GM23248 (cell line): Measurements from ENCODE around the gene KLF2. TPM values are rescaled to one million over a fixed set of nuclear protein-coding genes. Genes with fewer than 3 reads are reported as not detected.

Experiments used
- DNase-seq: peaks from one replicate; pipeline ENCODE4 v3.0.0-alpha.2; 2015
- H2AFZ ChIP-seq: fragments of 200-600 bp; sonication (generic); 2 replicates; pipeline ENCODE4 v1.6.1; 2016; ENCODE audit warnings: antibody characterized with exemption
- H3F3A ChIP-seq: fragments of 200-600 bp; sonication (generic); 2 replicates; pipeline ENCODE4 v1.6.1; 2016; ENCODE audit warnings: mild to moderate bottlenecking, antibody characterized with exemption, mixed run types; ENCODE audit not compliant: insufficient read depth
- H3K27ac ChIP-seq: fragments of 200-600 bp; sonication (generic); 2 replicates; pipeline ENCODE4 v1.5.1; 2016; ENCODE audit warnings: mild to moderate bottlenecking
- H3K27me3 ChIP-seq: fragments of 200-600 bp; sonication (generic); replicated peaks from 2 replicates; pipeline ENCODE4 v1.6.1; 2016; ENCODE audit warnings: mild to moderate bottlenecking; ENCODE audit not compliant: insufficient read depth
- H3K36me3 ChIP-seq: fragments of 200-600 bp; sonication (generic); 2 replicates; pipeline ENCODE4 v1.6.1; 2016; ENCODE audit warnings: low read depth, mild to moderate bottlenecking
- H3K4me1 ChIP-seq: fragments of 200-600 bp; sonication (generic); 2 replicates; pipeline ENCODE4 v1.6.1; 2016; ENCODE audit warnings: mild to moderate bottlenecking; ENCODE audit not compliant: insufficient read depth
- H3K4me2 ChIP-seq: fragments of 200-600 bp; sonication (generic); one replicate; pipeline ENCODE4 v1.6.1; 2016; ENCODE audit warnings: mild to moderate bottlenecking; ENCODE audit not compliant: unreplicated experiment
- H3K4me3 ChIP-seq: fragments of 200-600 bp; sonication (generic); 2 replicates; pipeline ENCODE4 v1.5.1; 2016; ENCODE audit warnings: mild to moderate bottlenecking
- H3K79me2 ChIP-seq: fragments of 200-600 bp; sonication (generic); 2 replicates; pipeline ENCODE4 v1.6.1; 2016; ENCODE audit warnings: mild to moderate bottlenecking; ENCODE audit not compliant: insufficient read depth
- H3K9ac ChIP-seq: fragments of 200-600 bp; sonication (generic); 2 replicates; pipeline ENCODE4 v1.6.1; 2016; ENCODE audit warnings: mild to moderate bottlenecking
- H3K9me2 ChIP-seq: fragments of 200-600 bp; sonication (generic); 2 replicates; pipeline ENCODE4 v1.6.1; 2016; ENCODE audit warnings: mixed run types, mild to moderate bottlenecking, moderate library complexity; ENCODE audit not compliant: insufficient read depth
- H3K9me3 ChIP-seq: fragments of 200-600 bp; sonication (generic); one replicate; pipeline ENCODE4 v1.6.1; 2017; ENCODE audit warnings: low read depth
- H4K20me1 ChIP-seq: fragments of 200-600 bp; sonication (generic); 2 replicates; pipeline ENCODE4 v1.6.0; 2016; ENCODE audit not compliant: insufficient read depth
- EZH2 ChIP-seq: fragments of 200-600 bp; sonication (generic); IDR thresholded peaks from 2 replicates; pipeline ENCODE4 v1.6.1; 2018; ENCODE audit warnings: antibody characterized with exemption, mild to moderate bottlenecking; ENCODE audit not compliant: insufficient read depth, poor library complexity, severe bottlenecking
- EZH2phosphoT487 ChIP-seq: fragments of 200-600 bp; sonication (generic); IDR thresholded peaks from 2 replicates; pipeline ENCODE4 v1.6.1; 2018; ENCODE audit warnings: antibody characterized with exemption, moderate library complexity, mild to moderate bottlenecking, low read depth; ENCODE audit not compliant: insufficient read depth
- WGBS, 2 experiments: methylation state at CpG; one replicate each; pipeline ENCODE4 v1.1.6; 2015 to 2017; ENCODE audit warnings: low lambda C conversion rate in 2 of 2, low coverage in 1 of 2; ENCODE audit errors: missing lambda C conversion rate in 2 of 2; 5-methylcytosine and 5-hydroxymethylcytosine counted together
- in situ Hi-C: fragments of 300-500 bp; cut with MboI; formaldehyde crosslinking; loops from 2 replicates; pipeline ENCODE4 v1.15.0; 2020
- polyA plus RNA-seq: library from polyadenylated mRNA; unstranded; fragments of >200 nt; fragmentation: Nextera tagmentation; extraction: Ambion mirVana; gene quantifications from 2 replicates; pipeline ENCODE4 v1.2.1, GENCODE V29; 2016
- total RNA-seq: library from RNA; depleted of rRNA; stranded (reverse); fragments of >200 nt; shearing (Covaris generic); gene quantifications from 2 replicates; pipeline ENCODE4 v1.2.3, GENCODE V29; 2014

The KLF2 gene
- total and polyA plus RNA-seq, 2 experiments from 2014 or later, result 7.8 to 11.3 TPM

DNA sequence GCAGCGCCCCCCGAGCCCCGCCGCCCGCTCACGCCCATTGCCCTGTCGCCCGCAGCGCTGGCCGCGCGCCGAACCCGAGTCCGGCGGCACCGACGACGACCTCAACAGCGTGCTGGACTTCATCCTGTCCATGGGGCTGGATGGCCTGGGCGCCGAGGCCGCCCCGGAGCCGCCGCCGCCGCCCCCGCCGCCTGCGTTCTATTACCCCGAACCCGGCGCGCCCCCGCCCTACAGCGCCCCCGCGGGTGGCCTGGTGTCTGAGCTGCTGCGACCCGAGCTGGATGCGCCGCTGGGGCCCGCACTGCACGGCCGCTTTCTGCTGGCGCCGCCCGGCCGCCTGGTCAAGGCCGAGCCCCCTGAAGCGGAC is 518 bp downstream of the KLF2 start:
- H3K79me2 ChIP-seq, result peaks cover 29% of the 10 kb centered on the region
- H3K9me2 ChIP-seq, result no peaks in the 10 kb centered on the region
- peak overlapping the region; percentile 94 for H3K4me3 ChIP-seq
- H4K20me1 ChIP-seq, result no peaks in the 10 kb centered on the region
- H3K4me1 ChIP-seq, result peaks cover 23% of the 10 kb centered on the region
- 1% methylated on average over 19 to 45 of the region's 52 CpGs for WGBS, 2 experiments
- H3K9me3 ChIP-seq, result no peaks in the 10 kb centered on the region
- peaks cover 34% of the 10 kb centered on the region for H3F3A ChIP-seq
- H3K27me3 ChIP-seq, result no peaks in the 10 kb centered on the region
- peaks cover 23% of the 10 kb centered on the region for H3K36me3 ChIP-seq
- H3K27ac ChIP-seq, result peak overlapping the region; percentile 81
- in situ Hi-C loops, result no loop called here
- TF ChIP-seq EZH2phosphoT487 (no peak), EZH2 (no peak)
- H3K9ac ChIP-seq, result peak overlapping the region; percentile 91
- H3K4me2 ChIP-seq, result peak overlapping the region; percentile 64
- H2AFZ ChIP-seq, result no peak overlapping the region
- DNase-seq, result peak; percentile 63

DNA sequence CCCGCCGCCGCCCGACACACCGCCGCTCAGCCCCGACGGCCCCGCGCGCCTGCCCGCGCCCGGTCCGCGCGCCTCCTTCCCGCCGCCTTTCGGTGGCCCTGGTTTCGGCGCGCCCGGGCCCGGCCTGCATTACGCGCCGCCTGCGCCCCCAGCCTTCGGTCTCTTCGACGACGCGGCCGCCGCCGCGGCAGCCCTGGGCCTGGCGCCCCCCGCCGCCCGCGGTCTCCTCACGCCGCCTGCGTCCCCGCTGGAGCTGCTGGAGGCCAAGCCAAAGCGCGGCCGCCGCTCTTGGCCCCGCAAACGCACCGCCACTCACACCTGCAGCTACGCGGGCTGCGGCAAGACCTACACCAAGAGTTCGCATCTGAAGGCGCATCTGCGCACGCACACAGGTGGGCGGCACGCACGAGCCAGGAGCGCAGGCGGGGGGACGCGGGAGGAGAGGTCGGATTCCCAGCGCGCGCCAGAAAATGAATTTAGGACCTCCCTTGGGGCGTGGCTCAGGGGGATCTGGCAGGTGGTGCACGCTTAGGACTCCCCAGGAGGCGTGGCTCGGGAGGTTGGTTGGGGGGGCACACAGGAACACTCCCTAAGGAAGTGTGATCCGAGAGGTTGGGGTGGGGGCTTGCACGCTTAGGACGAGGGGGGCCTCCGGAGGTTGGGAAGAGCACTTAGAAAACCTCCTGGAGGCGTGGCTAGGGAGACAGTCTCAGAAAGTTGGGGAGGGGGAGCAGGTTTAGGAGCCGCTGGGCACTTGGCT is 1.2 kb downstream of the KLF2 start:
- peak; percentile 77 for DNase-seq
- Histone ChIP-seq H3K4me1 (peaks cover 26% of the 10 kb centered on the region), H3K9ac (peak overlapping the region; percentile 91)

DNA sequence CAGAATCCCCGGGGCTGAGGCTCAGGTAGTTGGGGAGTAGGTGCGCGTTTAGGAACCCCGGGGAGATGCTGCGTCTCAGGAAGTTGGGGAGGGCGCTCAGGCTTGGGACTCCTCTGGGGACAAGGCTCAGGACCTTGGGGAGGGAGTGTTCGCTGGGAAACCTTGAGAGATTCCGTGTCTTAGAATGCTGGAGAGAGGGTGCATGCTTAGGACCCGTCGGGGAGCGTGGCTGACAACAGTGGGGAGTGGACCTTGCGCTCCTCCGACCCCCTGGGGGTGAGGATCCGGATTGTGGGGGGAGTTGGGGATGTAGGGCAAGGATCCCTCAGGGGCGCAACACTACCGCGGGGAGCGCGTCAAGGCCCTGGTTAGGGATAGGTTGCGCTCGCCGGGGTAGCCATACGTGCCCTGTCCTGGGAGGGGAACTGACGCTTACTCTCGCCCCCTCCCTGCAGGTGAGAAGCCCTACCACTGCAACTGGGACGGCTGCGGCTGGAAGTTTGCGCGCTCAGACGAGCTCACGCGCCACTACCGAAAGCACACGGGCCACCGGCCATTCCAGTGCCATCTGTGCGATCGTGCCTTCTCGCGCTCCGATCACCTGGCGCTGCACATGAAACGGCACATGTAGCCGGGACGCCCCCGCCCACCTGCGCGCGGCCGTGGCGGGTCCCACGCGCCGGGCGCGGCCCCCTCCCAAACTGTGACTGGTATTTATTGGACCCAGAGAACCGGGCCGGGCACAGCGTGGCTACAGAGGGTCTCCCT is 2.0 kb downstream of the KLF2 start:
- Histone ChIP-seq H3K27ac (peak overlapping the region; percentile 81), H3K9me2 (no peaks in the 10 kb centered on the region), H3K79me2 (peaks cover 29% of the 10 kb centered on the region), H3K27me3 (no peaks in the 10 kb centered on the region), H3K4me2 (peak overlapping the region; percentile 89), H3K9ac (peak overlapping the region; percentile 91), H2AFZ (no peak overlapping the region), H3K4me1 (peaks cover 33% of the 10 kb centered on the region), H3K36me3 (peaks cover 23% of the 10 kb centered on the region), H4K20me1 (no peaks in the 10 kb centered on the region), H3K9me3 (no peaks in the 10 kb centered on the region), H3F3A (peaks cover 46% of the 10 kb centered on the region), H3K4me3 (peak overlapping the region; percentile 94)
- in situ Hi-C loops, result no loop called here
- peak; percentile 61 for DNase-seq
- TF ChIP-seq EZH2, result no peak
- no peak for TF ChIP-seq EZH2phosphoT487
- WGBS, 2 experiments, result 59 to 71% methylated on average over 45 to 49 of the region's 58 CpGs

More for the DNA sequence above, 1.2 kb downstream of the KLF2 start:
- Histone ChIP-seq H3K27ac (peak overlapping the region; percentile 81), H3K4me3 (peak overlapping the region; percentile 94), H4K20me1 (no peaks in the 10 kb centered on the region), H3K27me3 (no peaks in the 10 kb centered on the region), H2AFZ (no peak overlapping the region), H3K9me3 (no peaks in the 10 kb centered on the region), H3K9me2 (no peaks in the 10 kb centered on the region), H3K36me3 (peaks cover 23% of the 10 kb centered on the region), H3F3A (peaks cover 38% of the 10 kb centered on the region), H3K4me2 (peak overlapping the region; percentile 89), H3K79me2 (peaks cover 29% of the 10 kb centered on the region)
- in situ Hi-C loops, result no loop called here
- TF ChIP-seq EZH2phosphoT487 (no peak), EZH2 (no peak)
- WGBS, 2 experiments, result 1 to 2% methylated on average over 26 to 69 of the region's 82 CpGs

DNA sequence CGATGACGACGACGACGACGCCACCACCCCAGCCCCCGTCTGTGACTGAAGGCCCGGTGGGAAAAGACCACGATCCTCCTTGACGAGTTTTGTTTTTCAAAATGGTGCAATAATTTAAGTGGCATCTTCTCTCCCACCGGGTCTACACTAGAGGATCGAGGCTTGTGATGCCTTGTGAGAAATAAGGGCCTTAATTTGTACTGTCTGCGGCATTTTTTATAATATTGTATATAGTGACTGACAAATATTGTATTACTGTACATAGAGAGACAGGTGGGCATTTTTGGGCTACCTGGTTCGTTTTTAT is 2.5 kb downstream of the KLF2 start:
- in situ Hi-C loops, result no loop called here

More for the DNA sequence above, 2.5 kb downstream of the KLF2 start:
- Histone ChIP-seq H3K27me3 (no peaks in the 10 kb centered on the region), H3K9me3 (no peaks in the 10 kb centered on the region), H3K4me3 (peak overlapping the region; percentile 94), H3K4me2 (peak overlapping the region; percentile 89), H2AFZ (no peak overlapping the region), H3K9me2 (no peaks in the 10 kb centered on the region), H3K9ac (peak overlapping the region; percentile 91), H3F3A (peaks cover 46% of the 10 kb centered on the region), H3K27ac (peak overlapping the region; percentile 81), H4K20me1 (no peaks in the 10 kb centered on the region), H3K4me1 (peaks cover 38% of the 10 kb centered on the region), H3K36me3 (peaks cover 23% of the 10 kb centered on the region), H3K79me2 (peaks cover 29% of the 10 kb centered on the region)
- peak; percentile 28 for DNase-seq
- 77 to 83% methylated on average over 14 of the region's 14 CpGs for WGBS, 2 experiments
- TF ChIP-seq EZH2 (no peak), EZH2phosphoT487 (no peak)
